ENCODE data around the gene SFXN5. TPM values are rescaled to one million over a fixed set of nuclear protein-coding genes. Genes with fewer than 3 reads are reported as not detected.

The SFXN5 gene
- total RNA-seq, 2 donors from 2014 or later: 16.1 to 26.4 TPM

DNA sequence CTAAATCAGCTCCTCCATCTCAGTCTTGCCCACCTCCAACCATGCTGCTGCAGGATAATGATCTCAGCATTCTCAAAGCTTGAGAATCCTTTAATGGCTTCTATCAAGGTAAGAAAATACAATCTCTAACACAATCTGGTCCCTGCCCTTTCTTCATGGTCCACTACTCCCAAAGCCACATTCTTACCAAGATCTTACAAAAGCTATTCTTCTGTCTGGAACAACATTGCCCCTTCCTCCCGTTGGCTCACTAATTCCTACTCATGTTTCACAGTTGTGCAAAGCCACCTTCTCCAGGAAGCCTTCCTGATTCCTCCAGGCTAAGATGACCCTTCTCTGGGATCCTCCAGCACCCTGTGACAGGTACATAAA, 5.9 kb upstream of the SFXN5 start:
- TF ChIP-seq, protein P1, sequence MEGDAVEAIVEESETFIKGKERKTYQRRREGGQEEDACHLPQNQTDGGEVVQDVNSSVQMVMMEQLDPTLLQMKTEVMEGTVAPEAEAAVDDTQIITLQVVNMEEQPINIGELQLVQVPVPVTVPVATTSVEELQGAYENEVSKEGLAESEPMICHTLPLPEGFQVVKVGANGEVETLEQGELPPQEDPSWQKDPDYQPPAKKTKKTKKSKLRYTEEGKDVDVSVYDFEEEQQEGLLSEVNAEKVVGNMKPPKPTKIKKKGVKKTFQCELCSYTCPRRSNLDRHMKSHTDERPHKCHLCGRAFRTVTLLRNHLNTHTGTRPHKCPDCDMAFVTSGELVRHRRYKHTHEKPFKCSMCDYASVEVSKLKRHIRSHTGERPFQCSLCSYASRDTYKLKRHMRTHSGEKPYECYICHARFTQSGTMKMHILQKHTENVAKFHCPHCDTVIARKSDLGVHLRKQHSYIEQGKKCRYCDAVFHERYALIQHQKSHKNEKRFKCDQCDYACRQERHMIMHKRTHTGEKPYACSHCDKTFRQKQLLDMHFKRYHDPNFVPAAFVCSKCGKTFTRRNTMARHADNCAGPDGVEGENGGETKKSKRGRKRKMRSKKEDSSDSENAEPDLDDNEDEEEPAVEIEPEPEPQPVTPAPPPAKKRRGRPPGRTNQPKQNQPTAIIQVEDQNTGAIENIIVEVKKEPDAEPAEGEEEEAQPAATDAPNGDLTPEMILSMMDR (IDR thresholded peaks at IDR 0.05): no peak
- no peaks in the 10 kb centered on the region for H3K27me3 ChIP-seq
- no peak overlapping the region for H3K4me3 ChIP-seq
- no peaks in the 10 kb centered on the region for H3K9me3 ChIP-seq
- intact Hi-C loops (cut with DNase I): no loop called here
- H3K27ac ChIP-seq: no peak overlapping the region
- H3K9ac ChIP-seq (ENCODE audit: low read depth in 2 of 2, low read length in 2 of 2): no peak overlapping the region
- H3K36me3 ChIP-seq: no peaks in the 10 kb centered on the region
- DNase-seq: no peak
- H3K4me1 ChIP-seq: no peaks in the 10 kb centered on the region

DNA sequence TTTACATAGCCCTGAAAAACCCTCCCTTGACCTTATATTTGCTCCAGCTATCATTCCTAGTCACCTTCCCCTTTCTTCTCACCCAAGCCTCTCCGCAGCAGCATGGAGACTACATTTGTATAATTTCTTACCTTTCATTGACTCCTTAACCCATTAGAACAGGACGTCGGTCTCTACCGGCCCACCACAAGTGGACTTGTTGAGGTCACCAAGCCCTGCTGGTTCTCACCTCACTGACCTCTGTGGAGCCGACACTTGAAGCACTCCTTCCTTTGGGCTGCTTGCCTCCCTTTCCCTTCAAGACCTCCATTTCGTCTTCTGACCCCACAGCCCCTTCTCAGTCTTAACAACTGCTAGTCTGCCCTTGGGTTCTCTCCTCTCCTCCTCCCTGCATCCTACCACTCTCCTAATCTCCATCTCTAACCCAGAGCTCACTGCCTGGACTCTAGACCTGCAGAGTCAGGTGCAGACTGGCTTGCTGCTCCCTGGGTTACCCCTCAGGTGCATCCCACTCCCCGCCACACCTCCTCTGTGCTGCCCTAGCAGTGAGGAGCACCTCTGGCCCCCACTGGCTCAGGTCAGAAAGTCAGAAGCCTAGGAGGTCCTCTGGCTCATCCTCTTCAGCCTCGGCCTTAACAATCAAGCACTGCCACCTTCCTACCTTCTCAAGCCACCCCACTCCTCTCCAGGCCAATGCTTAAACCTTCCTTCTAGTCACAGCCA, 5.3 kb upstream of the SFXN5 start:
- intact Hi-C loops (cut with DNase I): no loop called here
- DNase-seq: no peak
- Histone ChIP-seq H3K9me3 (no peaks in the 10 kb centered on the region), H3K36me3 (no peaks in the 10 kb centered on the region), H3K4me1 (no peaks in the 10 kb centered on the region), H3K27me3 (no peaks in the 10 kb centered on the region), H3K27ac (no peak overlapping the region), H3K9ac (ENCODE audit: low read depth in 2 of 2, low read length in 2 of 2) (no peak overlapping the region), H3K4me3 (no peak overlapping the region)
- TF ChIP-seq, protein P1 (IDR thresholded peaks at IDR 0.05): no peak

DNA sequence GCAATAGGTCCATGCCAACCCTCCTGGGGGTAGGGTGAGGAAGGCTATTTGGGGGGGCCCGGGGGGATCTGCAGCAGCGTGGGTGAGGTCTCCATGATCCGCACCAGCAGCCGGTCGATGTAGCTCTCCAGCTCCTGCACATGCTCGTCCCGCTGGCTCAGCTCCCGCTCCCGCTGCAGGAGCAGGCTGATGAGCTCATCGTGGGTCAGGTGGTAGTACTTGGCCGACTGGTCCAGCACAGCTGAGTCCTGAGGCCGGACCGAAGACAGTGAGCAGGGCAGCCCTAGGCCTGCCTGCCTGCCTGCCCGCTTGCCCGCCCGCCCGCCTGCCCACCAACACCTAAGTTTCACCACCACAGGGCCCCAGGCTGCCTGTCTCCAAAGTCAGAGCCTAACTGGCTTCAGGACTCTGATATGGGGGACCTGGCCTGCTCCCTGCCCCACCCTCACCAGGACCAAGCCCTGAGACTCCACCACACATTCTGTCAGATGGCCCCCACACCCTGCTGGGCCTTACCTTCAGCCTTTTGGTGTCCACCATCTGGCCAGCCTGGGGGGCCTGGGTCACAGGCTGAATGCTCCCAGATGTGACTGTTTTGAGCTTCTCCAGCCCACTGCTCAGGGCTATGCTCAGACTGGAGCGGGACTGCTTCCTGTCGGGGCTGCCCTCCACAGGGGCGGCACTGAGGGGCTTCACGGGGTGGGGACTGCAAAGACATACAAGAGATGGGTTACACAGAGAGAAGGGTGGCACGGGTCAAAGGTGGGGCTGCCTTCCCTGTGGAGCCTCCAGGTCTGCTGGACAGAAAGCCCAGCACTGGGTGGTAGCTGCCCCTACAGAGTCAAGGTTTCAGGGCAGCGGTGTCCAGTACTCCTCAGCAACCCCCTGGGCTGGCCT, 4.2 kb upstream of the SFXN5 start:
- H3K27me3 ChIP-seq: no peaks in the 10 kb centered on the region
- DNase-seq: no peak
- no peaks in the 10 kb centered on the region for H3K9me3 ChIP-seq
- no peaks in the 10 kb centered on the region for H3K36me3 ChIP-seq
- no peak overlapping the region for H3K27ac ChIP-seq
- H3K4me3 ChIP-seq: no peak overlapping the region
- intact Hi-C loops (cut with DNase I): no loop called here
- no peak overlapping the region for H3K9ac ChIP-seq (ENCODE audit: low read depth in 2 of 2, low read length in 2 of 2)
- TF ChIP-seq, protein P1 (IDR thresholded peaks at IDR 0.05): no peak
- no peaks in the 10 kb centered on the region for H3K4me1 ChIP-seq

DNA sequence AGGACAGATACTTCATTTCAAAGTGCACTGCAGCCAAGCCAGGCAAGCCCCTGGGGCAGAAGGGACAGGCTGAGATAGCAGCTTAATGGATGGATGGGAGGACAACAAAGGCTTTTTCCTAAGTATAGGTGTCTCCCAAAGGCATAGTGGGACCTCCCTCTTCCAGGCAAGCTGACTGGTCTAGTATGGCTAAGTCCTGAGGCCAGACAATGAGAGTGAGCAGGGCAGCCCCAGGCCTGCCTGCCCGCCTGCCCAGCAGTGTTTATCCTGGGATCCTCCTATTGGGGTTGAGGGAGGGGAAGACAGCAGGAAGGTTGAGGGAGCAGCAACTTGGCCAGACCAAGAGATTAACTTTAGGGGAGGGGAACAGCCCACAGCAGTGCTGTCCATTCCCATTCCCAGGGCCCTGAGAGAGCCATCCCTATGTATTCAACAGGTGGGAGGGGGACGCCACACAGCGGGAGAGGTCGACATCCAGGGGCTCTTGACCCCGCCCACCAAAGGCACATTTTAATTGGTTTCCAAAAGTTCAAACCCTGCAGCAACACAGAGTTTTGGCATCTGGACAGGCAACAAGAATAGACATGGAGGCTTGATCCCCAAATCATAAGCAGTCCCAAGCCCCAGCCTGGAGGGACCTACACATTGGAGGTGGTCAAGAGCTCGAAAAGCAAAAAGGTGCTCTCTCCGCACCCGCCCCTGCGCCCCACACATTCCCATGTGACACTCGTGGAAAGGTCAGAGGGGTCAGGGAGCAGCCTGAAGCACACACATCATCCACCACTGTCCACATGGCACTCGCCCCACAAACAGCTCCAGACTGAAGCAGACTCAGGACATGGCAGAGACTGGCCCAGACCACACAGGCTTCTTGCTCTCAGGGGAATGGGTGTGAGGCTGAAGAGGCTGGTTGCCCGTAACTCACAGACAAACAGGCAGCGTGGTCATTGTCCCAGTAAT, 2.9 kb upstream of the SFXN5 start:
- no peak for DNase-seq
- Histone ChIP-seq H3K27ac (no peak overlapping the region), H3K27me3 (no peaks in the 10 kb centered on the region), H3K9ac (ENCODE audit: low read depth in 2 of 2, low read length in 2 of 2) (peak overlapping the region in 1 of 2 donors; percentile 34), H3K9me3 (no peaks in the 10 kb centered on the region), H3K36me3 (no peaks in the 10 kb centered on the region), H3K4me1 (peaks cover 3% of the 10 kb centered on the region), H3K4me3 (no peak overlapping the region)
- TF ChIP-seq, protein P1 (IDR thresholded peaks at IDR 0.05): no peak
- intact Hi-C loops (cut with DNase I): loop anchor here (5.0 kb wide), 1 partner anchor 187 kb away; the partner anchor contains the start of gene SPR

DNA sequence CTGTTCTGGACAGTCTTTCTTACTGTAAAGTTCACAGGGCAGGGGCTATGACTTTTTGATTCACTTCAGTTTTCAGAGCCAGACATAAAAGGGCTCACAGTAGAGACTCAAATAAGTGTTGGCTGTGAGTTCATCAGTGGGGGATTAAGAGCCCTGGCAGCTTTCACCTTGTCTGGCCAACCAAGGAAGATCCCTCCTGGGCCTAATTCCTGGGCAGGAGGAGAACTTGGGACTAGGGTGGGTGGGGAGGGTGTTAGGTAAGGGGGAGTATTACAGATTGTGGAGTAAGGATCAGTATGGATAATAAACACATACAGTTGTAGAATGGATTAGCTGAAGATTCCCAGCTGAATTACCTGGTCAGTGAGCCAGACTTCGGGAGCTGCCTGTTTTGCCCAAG, 904 bp upstream of the SFXN5 start:
- no peaks in the 10 kb centered on the region for H3K27me3 ChIP-seq
- TF ChIP-seq, protein P1 (IDR thresholded peaks at IDR 0.05): no peak
- intact Hi-C loops (cut with DNase I): loop anchor here (5.0 kb wide), 1 partner anchor 185 kb away; the partner anchor contains the start of gene SPR
- peak overlapping the region; percentile 83 for H3K4me3 ChIP-seq
- peak overlapping the region in 1 of 2 donors; percentile 86 for H3K9ac ChIP-seq (ENCODE audit: low read depth in 2 of 2, low read length in 2 of 2)
- H3K36me3 ChIP-seq: no peaks in the 10 kb centered on the region
- H3K9me3 ChIP-seq: no peaks in the 10 kb centered on the region
- no peak for DNase-seq
- H3K4me1 ChIP-seq: peaks cover 3% of the 10 kb centered on the region
- H3K27ac ChIP-seq: peak overlapping the region; percentile 93
